HG03135 (cell line): Measurements from ENCODE around the gene OR2T34.
"Not testable (repeated sequence)": the region's sequence is repeated elsewhere in the genome, so short reads cannot be mapped to it uniquely, and the experiment has no call there.

Source experiments
- ATAC-seq: cut with Tn5 transposase; IDR thresholded peaks from one replicate; pipeline ENCODE4 v1.9.1; 2021; ENCODE audit warnings: mild to moderate bottlenecking, moderate library complexity; ENCODE audit not compliant: unreplicated experiment

The OR2T34 gene

DNA sequence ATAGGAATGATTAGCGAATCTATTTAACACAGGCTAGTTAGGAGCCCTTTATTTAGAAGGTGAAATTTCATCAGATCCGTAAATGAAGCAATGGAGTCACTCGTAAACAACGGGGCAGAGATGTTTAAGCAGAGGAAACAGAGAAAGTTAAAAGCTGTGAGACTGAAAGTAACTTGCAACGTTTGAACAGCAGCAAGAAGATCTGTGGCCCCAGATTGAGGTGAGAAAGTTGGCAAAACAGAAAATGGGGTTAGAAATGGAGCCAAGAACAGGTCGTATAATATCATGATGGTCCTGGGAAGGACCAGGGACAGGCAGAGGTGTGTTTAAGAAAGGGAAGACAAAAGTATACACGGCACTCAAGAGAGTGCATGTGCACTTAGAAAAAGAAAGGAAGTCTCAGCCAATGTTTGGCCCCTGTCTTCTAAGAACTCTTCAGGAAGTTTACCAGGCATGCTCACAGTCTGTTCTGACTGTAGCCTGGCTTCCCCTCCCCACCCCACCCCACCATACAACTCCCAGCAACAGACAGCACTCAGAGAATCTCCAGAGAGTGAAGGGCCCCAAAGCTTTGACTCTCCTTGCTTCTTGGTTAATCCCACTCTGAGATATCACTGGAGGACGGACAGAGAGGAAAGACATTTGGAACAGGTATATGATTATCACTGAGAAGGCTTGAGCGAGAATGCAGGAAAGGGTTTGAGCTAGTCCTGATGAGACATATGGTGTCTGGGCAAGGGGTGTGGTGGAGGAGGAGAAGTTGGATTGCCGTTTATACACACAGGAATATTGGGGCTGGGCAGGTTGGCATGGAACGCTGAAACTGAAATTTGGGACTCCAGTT, 8.8 kb downstream of the OR2T34 start:
- ATAC-seq: not testable (repeated sequence)

DNA sequence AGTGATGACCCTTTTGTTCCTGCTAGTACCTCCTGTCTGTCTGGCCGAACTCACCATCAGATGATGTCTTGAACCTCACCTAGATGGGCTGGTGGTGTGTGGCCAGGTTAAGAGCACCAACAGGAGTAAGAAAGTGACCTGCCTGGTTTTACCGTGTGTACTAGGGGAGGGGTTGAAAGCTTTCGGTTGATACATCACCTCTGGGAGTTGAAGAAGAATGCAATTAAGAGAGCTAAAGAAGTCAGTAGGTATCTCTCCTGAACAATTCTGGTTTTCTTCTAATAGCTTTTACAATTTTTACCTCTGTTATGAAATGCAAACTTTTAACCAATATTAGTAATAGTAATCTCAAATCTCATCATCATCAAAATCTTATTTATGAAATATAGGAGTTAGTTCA, 11.9 kb downstream of the OR2T34 start, which contains the start of gene OR2T29:
TSS of gene OR2T29 (minus strand) at position 101 of the 400 bp plus-strand sequence. CDS start 3,281 bp downstream, outside the sequence.
- not testable (repeated sequence) for ATAC-seq

DNA sequence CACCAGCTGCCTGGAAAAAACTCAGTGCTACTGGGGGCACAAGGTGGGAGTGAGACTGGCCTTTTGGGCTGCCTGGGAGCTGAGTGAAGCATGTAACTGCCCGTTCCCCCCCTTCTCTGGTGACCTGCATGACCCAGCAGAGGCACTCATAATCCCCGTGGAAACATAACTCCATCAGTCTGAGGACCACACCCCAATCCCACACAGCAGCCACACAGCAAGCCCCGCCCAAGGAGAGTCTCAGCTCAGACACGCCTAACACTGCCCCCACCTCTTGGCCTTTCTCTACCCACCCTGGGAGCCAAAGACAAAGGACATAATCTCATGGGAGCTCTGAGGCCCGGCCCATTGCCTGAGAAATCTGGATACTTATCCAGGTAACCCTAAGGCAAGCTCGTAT, 23.5 kb downstream of the OR2T34 start:
- not testable (repeated sequence) for ATAC-seq

DNA sequence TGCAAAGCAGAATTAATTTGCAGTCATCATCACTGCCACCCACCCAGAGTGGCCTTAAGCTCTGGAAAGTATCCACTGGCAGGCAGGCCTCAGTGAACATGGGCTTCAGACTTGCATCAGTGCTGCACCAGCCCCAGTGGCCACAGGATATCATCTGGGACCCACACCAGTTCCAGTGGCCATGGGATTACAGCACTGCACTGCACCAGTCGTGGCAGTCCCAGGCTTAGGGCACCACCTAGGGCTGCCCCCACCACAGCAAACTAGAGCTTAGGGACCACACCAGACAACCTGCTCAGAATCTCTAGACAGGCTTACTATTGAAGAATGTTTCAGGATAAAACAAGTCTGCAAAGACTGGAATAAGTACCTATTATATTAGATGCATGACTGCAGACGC, 27.2 kb downstream of the OR2T34 start:
- not testable (repeated sequence) for ATAC-seq

- not testable (repeated sequence) for ATAC-seq
Observed at GRCh38 chr1:248537449-248537848, 37.1 kb downstream of the OR2T34 start.
